Inflammatory macrophage treated with lipopolysaccharide for 4 hours (primary cell): ENCODE measurements around the gene TEKTIP1.

Experiments
- DNase-seq: peaks from one replicate; pipeline ENCODE4 v3.0.0-alpha.2; 2020

TEKTIP1 gene

DNA sequence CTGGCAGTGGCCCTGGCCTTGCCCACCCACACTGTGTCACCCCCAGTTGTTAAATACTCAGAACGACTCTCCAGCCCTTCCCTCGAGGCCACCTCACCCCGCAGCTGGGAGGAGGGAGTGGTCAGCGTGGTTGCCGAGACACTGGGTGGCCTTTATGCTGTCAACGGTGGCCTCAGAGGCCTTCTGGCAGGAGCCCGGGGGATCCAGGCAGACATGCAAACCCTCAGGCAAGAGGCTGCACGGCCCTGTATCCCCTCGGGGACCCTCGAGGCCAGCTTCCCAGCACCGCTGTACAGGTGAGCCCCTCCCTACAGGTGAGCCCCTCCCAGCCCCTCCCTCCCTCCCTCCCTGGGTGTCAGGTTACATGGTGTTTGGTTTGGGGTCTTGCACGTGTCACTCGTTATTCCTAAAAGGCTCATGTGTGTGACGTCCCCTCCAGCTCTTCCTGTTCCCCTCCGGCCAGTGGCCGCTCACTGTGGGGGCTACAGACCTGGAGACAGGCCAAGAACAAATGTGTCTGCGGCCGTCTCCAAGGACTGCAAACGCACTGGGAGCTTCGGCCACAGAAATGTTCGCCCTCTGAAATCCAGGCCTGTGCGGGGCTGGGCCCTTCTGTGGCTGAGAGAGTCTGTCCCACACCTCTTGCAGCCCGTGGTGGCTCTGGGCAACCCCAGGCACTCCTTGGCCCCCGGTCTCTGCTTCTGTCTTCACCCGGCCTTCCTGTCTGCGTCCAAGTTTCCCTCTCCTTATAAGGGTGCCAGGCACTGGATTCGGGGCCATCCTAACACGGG lies at the start of gene TEKTIP1:
Gene TEKTIP1, plus strand, starts transcription at position 210 of the 791 bp plus-strand sequence. Its CDS starts 4 bp downstream, at position 214.
- DNase-seq: no peak

DNA sequence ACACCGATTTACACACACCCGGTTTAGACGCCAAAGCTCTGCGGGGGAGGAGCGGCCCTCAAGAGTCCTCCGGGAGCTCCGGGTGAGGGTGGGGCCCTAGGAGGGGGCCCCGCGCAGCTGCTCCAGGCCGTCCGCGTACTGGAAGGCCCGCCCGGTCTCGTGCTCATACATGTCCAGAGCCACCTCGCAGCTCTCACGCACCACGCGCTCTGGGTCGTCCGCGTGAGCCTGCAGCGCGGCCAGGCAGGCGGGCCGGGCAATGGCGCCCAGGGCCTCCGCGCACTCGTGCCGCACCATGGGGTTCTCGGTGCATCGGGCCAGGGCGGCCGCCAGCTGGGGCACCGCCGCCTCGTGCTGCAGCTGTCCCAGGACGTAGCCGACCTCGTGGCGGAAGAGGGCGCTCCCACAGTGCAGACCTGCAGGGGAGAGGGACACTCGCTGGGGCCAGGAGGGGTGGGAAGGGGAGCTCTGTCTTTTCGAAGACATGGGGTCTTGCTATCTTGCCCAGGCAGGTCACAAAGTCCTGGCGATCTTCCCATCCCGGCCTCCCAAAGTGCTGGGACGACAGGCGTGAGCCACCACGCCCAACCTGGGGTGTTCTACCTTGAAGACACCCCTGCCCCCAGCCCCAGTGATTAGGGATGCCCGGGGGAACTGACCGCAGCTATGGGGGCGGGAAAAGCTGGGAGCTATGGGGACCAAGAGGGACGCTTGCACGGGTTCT lies 47.4 kb upstream of the TEKTIP1 start:
- no peak for DNase-seq

DNA sequence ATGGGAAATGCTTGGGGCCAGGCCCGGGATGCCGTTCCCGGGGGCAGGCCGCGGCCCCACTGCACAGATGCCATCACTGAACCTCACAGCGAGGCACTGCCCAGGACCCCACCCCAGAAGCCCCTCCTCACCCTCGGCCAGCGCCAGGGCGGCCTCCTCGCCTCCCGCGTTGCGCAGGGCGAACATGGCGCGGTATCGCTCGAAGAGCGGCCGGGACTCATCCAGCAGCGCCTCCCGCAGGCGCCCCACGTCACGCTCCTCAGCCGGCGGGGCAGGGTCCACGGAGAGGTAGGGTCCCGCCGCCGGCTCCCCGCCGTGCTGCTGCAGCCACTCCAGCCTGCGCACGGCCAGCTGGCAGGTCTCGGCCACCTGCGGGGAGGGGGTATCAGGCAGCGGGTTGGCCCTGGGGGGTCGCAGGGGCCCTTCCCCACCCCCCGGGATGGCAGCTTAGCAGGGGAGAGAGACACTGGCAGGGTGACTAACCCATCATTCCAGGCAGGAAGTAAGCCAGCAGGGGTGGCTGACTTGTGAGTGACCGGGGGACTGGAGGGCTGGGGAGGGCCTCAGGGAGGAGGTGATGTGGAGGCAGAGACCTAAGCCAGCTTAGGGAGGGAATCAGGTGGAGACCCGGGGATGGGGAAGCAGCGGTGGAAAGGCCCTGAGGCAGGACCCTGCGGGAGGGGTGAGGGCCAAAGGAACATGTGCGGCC lies 46.7 kb upstream of the TEKTIP1 start:
- no peak for DNase-seq

DNA sequence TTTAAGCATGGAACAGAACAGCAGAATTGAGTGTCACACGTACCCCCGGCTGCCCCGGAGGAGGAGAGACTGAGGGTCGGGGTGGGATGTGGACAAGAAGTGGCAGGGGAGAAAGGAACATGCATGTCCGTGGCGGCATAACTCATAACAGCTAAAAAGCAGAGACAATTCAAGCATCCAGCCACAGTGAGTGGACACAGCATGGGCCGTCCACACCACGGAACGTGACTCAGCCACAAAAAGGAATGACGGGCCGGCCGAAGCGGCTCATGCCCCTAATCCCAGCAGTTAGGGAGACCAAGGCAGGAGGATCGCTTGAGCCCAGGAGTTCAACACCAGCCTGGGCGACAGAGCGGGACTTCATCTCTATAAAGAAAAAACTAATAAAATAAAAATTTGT lies 46.1 kb upstream of the TEKTIP1 start:
- no peak for DNase-seq

DNA sequence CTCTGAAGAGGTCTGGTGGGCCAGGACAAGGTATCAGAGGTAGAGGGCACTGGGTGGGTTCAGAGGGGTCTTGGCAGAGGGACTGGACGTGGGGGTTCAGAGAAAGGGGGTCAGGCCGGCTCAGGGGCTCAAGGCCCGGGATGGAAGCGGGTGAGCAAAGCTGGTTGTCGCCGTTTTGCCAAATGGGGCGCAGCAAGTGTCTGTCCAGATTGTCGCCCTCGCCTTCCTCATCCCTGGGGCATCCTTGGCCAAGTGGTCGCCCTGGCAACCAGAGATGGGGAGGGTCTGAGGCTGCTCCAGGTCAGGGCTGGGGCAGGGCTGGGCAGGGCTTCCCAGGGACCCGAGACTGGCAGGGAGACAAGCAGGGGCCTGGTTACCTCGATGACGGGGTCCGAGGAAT lies 45.3 kb upstream of the TEKTIP1 start:
- DNase-seq: no peak

DNA sequence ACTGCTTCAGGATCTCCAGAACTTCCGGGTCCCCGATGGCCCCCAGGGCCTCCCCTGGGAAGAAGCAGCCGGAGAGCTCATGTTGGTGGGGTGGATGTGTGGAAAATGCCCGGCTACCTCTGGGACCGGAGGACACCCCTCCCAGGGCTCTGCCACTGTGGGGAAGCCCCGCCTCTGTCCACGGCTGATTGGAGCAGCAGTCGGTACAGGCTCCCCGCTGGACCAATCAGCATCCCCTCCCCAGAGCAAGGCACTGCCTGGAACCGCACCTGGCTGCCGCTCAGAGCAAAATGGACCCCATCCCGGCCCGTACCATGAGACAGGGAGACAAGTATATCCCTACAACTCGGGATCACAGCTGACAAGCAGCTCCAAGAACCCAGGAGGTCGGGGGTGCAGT lies 44.9 kb upstream of the TEKTIP1 start:
- DNase-seq: no peak

DNA sequence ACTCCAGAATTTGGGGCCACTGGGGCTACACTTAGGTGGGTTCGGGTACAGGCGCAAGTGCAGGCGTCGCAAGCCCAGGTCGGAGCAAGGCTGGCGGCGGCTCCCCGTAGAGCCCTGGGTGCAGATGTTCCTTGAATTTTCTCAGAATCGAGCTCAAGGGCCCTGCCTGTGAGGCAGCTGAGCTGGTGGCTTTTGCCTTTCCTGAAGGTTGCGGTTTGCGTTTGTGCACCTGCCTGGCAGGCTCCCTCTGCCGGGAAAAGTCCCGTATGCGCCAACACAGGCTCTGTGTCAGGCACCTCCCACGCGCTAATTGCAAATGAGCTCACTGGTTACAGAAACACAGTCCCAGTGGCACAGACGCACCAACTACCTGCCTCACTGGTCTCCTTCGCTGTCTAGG lies 44.4 kb upstream of the TEKTIP1 start:
- no peak for DNase-seq

DNA sequence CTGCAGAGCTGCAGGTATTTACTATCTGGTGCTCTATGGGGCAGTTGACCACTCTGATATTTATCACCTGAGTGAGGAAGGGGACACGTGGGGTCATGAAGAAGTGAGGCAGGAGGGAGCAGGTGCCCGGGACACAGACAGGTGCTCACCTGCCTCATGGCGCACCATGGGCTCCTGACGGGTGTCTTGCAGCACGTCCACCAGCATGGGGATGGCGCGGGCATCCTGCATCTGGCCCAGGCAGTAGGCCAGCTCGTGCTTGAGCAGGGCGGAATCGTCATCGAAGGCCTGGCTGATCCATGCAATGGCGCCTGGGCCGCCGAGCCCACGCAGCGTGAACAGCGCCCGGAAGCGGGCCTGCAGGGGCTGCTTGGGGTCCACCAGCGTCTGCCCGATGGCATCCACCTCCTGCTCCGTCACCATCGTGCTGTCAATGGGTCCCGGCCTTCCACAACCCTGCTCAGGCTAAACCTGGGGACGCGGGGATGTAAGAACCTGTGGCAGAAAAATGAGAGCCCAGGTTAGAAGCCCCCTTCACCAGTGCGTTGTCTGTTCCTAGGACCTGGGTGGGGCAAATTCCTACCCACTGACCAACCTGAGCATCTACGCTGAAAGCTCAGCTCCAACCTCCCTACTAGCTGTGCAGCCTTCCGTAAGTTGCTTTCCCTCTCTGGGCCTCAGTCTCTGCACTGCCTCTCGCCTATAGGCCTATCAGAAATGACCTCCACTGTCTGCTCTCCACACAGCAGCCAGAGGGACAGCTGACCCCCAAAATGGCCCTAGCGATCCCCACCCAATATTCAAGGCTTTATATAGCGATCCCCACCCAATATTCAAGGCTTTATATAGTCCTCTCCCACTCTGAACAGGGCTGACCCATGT lies 42.3 kb upstream of the TEKTIP1 start:
- no peak for DNase-seq

DNA sequence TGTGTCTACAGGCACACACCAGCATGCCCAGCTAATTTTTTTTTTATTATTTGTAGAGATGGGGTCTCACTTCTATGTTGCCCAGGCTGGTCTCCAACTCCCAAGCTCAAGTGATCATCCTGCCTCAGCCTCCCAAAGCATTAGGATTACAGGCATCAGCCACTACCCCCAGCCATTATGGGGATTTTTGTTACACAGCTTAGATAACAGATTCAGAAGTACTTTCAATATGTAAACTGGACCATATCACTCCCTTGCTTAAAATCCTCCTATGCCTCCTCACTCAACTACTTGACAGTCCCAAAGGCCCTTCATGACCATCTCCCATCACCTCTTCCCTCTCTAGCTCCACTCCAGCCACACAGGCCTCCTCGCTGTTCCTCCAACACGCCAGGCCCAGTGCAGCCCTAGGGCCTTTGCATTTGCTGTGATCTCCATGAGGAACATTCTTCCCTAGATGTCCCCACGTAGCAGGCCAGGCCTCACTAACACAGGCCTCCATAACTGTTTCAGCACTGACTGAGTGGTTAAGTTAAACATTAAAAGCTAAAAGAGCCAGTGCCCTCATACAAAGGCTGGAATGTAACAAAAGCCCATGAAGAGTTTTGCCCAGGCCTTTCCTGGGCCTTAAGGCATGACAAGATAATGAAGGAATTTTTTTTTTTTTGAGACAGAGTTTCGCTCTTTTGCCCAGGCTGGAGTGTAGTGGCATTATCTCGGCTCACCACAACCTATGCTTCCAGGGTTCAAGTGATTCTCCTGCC lies 41.0 kb upstream of the TEKTIP1 start:
- no peak for DNase-seq

DNA sequence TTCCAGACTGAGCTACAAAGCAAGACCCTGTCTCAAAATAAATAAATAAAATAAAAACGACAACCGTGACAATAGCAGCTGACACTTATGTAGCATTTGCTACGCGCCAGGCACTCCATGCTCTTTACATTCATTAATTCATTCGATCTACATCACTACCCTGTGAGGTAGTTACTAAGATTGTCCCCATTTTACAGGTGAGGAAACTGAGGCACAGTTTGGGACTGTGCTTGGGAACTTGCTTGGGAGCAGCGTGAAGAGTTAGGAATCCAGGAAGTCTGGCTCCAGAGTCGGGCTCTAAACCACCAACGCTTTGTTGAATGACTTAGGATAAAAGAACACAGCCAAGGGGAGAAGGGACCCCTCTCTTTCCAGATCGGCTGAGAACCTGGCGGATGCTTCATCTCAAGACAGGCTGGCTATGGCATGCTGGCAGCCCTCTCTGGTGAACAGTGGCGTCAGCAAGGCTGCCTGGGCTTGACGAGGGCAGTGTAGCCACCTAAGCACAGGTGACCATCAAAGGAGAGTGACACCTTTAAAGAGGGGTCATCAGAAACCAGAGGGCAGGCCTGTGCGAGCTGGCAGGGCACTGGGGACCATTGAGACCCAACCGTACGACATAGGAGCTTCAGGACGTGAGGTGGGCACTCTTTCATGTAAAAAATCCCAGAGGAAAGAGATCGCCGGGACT lies 39.1 kb upstream of the TEKTIP1 start:
- DNase-seq: no peak

DNA sequence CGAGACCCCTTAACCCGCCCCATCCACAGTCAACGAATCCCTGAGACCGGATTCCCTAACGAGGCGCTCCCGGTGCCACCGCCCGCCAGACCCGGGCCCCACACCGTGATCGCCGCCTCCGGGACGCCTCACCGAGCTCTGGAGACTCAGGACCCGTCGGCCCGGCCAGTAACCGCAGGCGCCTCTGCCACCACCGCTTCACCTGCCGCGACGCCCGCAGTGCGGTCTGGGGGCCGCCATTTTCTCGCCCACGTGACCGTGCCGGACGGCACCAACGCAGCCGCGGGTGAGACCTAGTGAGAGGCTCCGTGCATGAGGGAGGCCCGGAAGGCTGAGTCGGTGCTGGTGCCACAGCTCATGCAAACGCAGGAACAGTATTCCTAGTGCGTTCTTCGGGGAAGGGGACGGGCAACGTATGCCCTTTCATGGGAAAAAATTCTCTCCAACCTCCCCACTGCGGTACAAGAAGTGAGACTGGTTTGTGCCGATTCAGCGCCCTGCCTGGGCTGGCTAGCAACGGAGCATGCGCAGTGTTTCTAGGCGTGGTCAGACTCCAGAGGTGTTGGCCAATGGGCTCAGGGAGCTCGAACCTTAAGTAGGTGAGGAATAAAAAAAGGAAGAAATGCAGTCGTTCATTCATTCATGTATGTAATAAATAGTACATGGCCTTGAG lies 38.4 kb upstream of the TEKTIP1 start, which contains the start of gene DOHH:
Gene DOHH, minus strand, starts transcription at position 246 of the 673 bp plus-strand sequence. CDS start 3,860 bp downstream, outside the sequence.
- DNase-seq: peak; percentile 96

DNA sequence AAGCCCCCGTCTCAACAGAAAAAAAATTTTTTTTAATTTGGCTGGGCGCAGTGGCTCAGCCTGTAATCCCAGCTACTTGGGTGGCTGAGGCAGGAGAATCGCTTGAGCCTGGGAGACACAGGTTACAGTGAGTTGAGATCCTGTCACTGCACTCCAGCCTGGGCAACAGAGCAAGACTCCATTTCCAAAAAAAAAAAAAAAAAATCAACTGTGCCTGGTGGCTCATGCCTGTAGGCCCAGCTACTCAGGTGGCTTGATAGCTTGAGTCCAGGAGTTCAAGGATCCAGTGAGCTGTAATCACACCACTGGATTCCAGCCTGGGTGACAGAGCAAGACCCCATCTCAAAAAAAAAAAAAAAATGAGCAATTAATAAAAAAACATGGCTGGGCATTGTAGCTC lies 37.2 kb upstream of the TEKTIP1 start:
- DNase-seq: no peak

DNA sequence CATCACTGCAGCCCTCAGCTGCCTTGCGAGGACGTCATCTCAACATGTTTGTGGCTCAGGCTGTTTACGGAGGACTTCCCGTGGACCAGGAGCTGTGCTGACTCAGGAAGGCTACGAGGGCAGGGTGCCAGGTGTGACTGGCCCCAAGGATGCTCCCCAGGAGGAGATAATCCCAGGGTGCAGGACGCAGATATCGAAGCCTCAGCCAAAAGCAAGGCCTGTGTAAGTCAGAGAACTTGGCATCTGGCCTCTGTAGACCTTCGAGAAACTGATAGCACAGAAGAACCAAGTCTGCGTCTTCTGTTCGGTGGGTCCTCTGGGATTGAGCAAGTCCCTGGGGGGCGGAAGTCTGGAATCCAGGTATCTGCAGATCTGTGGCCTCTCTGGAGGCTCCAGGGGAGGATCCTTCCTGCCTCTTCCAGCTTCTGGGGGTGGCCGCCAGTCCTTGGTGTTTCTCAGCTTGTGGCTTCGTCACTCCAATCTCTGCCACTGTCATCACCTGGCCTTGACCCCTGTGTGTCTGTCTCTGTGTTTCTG lies 35.9 kb upstream of the TEKTIP1 start:
- no peak for DNase-seq

DNA sequence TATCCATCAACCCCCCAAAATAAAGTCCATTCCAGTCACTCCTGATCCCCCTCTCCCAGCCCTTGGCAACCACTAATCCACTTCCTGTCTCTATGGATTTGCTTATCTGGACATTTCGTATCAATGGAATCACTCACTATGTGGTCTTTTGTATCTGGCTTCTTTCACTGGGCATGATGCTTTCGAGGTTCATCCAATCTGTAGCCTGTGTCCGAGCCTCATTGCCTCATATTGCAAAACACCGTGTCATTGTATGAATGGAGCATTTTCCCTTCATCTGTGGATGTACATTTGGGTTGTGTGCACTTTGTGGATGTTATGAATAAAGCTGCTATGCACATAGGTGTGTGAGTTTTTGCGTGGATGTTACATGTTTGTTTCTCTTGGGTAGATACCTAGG lies 34.2 kb upstream of the TEKTIP1 start:
- DNase-seq: peak; percentile 17

DNA sequence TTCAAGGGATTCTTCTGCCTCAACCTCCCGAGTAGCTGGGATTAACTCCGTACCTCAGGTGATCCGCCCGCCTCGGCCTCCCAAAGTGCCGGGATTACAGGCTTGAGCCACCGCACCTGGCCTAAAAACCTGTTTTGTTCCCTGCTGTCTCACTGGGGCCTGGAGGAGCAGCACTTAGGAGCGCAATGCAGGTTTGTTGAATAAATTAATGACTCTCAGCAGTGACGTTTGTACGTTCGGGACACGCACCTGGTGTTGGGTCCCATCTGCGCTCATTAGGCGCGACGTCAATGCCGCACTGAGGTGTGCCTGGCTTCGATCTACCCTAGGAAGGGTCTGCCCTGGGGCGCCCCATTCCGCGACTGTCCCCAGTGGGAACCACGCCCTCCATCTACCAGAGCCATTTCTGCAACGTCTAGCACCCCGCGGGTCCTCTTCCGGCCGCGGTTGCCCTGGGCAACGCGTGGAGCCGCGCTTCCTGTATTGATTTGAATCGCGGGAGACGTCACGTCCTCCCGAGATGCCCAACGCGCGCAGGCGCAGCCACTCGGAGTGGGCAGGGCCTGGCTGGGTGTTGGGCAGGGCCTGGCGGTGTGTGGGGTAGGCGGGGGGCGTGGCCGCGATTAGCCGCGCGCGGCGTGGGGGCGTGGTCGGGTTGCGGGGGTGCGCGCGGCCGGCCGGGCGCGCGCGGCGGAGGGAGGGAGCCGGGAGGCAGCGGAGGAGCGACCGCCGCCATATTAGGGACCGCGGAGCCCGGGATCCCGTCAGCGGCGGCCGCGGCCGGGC lies 33.2 kb upstream of the TEKTIP1 start, which contains the start of gene FZR1:
Gene FZR1, plus strand, starts transcription at position 714 of the 786 bp plus-strand sequence. CDS start 16,679 bp downstream, outside the sequence.
- DNase-seq: peak; percentile 100

DNA sequence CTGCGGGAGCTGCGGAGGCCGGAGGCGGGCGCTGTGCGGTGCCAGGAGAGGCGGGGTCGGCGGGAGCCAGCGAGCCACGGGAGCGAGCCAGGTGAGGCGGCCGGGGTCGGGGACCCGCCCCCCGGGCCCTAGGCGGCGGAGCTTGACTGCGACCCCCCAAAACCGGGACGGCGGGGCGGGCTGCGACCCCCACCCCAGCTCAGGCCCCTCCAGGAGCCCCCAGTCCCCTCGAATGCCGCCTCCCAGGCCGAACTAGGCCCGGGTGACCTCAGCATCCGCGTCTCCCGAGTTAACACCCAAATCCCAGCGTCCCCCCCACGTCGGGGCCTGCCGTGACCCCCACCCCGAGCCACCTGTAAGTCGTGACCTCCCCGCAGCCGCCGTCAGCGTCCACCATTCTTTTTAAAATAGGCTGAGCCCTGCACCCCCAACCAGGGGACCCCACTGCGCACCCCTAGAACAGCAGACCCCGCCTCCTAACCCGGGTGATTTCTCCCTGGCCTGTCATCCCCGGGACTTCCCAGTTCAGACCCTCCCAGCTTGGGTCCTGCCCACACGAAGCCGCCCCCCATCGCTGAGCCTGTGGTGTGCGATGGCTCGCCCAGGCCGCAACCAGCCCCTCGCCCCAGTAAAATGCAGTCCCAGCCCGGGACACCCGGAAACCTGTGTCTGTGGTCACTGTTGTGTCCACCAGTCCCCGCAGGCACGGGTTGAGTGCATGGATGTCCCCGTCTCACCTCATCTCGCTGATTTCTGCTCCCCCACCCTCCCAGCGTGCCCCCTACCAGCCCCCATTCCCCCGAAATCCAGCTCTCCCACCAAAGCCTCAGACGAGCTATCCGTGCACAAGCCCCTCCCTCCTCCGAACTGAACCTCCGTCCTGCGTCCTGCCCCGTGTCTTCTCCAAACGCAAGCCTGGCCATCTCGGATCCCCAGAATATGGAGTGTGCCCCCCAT lies 32.3 kb upstream of the TEKTIP1 start:
- peak; percentile 11 for DNase-seq

DNA sequence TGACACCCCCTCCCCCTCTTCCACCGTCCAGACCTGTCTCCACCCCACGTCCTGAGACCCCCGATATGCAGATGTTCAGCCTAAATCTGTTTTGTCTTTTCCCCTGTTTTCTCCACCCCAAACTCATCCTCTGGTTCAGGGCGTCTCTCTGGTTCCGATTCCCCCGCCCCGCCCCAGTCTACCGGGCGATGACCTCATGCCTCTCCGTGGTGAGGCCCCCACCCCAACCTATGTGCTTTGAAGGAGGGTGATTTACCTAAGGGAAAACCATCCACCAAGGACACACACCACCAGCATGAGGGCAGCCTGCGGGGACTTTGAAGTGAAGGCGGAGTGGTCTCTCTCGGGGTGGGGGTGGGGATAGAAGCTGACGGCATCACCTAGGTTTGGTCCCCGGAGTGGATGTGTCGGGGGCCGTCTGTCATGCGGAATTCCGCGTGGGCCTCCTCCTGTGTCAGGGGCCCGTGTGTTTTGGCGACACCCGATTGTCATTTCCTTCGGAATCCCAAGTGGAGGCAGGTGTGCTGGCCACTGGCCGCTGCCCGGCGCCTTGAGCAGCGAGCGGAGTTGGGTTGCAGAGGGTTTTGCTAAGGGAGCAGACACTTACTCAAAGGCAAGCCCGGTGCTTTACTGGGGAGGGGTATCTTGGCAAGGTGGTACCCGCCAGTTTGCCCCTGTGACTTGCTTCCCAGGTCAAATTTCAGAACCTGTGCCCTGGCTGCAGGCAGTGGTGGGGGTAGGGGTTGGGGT lies 31.4 kb upstream of the TEKTIP1 start:
- DNase-seq: no peak
